ENCODE data around the gene UGGT2.
"Not testable (repeated sequence)": the region's sequence is repeated elsewhere in the genome, so short reads cannot be mapped to it uniquely, and the experiment has no call there.

UGGT2 gene

GRCh38 chr13:95800436-95800835 is 252.8 kb downstream of the UGGT2 start:
- DNase-seq (ENCODE audit: low read depth in 2 of 2), result no peak

GRCh38 chr13:95797016-95797415 is 256.2 kb downstream of the UGGT2 start:
- no peak for DNase-seq (ENCODE audit: low read depth in 2 of 2)

- no peak for DNase-seq (ENCODE audit: low read depth in 2 of 2)
Observed at GRCh38 chr13:95793781-95794180, 259.4 kb downstream of the UGGT2 start.

- no peak for DNase-seq (ENCODE audit: low read depth in 2 of 2)
Observed at GRCh38 chr13:95793018-95793555, 260.1 kb downstream of the UGGT2 start.

GRCh38 chr13:95791084-95791722 is 262.0 kb downstream of the UGGT2 start:
- no peak for DNase-seq (ENCODE audit: low read depth in 2 of 2)

GRCh38 chr13:95789315-95789714 is 263.9 kb downstream of the UGGT2 start:
- DNase-seq (ENCODE audit: low read depth in 2 of 2), result not testable (repeated sequence)

- DNase-seq (ENCODE audit: low read depth in 2 of 2), result no peak
Observed at GRCh38 chr13:95788100-95788463, 265.1 kb downstream of the UGGT2 start.

GRCh38 chr13:95787356-95788099 is 265.7 kb downstream of the UGGT2 start:
- DNase-seq (ENCODE audit: low read depth in 2 of 2), result no peak

- no peak for DNase-seq (ENCODE audit: low read depth in 2 of 2)
Observed at GRCh38 chr13:95784900-95785290, 268.3 kb downstream of the UGGT2 start.

- DNase-seq (ENCODE audit: low read depth in 2 of 2), result no peak
Observed at GRCh38 chr13:95784161-95784899, 268.9 kb downstream of the UGGT2 start.

GRCh38 chr13:95783747-95784146 is 269.5 kb downstream of the UGGT2 start:
- no peak for DNase-seq (ENCODE audit: low read depth in 2 of 2)

- not testable (repeated sequence) for DNase-seq (ENCODE audit: low read depth in 2 of 2)
Observed at GRCh38 chr13:95781940-95782339, 271.3 kb downstream of the UGGT2 start.

- no peak for DNase-seq (ENCODE audit: low read depth in 2 of 2)
Observed at GRCh38 chr13:95781016-95781415, 272.2 kb downstream of the UGGT2 start.

GRCh38 chr13:95779522-95779921 is 273.7 kb downstream of the UGGT2 start:
- DNase-seq (ENCODE audit: low read depth in 2 of 2), result no peak

GRCh38 chr13:95771905-95772304 is 281.3 kb downstream of the UGGT2 start:
- DNase-seq (ENCODE audit: low read depth in 2 of 2), result no peak

GRCh38 chr13:95763601-95764000 is 289.6 kb downstream of the UGGT2 start:
- DNase-seq (ENCODE audit: low read depth in 2 of 2), result no peak

GRCh38 chr13:95762626-95763025 is 290.6 kb downstream of the UGGT2 start:
- DNase-seq (ENCODE audit: low read depth in 2 of 2), result not testable (repeated sequence)

GRCh38 chr13:95756072-95756471 is 297.1 kb downstream of the UGGT2 start:
- DNase-seq (ENCODE audit: low read depth in 2 of 2), result no peak

GRCh38 chr13:95754069-95754468 is 299.1 kb downstream of the UGGT2 start:
- DNase-seq (ENCODE audit: low read depth in 2 of 2), result no peak

GRCh38 chr13:95752677-95753076 is 300.5 kb downstream of the UGGT2 start:
- no peak for DNase-seq (ENCODE audit: low read depth in 2 of 2)
